WTC11 (cell line): ENCODE results near the gene RBM7. TPM values are rescaled to one million over a fixed set of nuclear protein-coding genes. Genes with fewer than 3 reads are reported as not detected.

Source experiments
- ATAC-seq: fragments of 200-7000 bp; cut with Tn5 transposase; 2 replicates; pipeline ENCODE4 v1.10.0; 2021; ENCODE audit warnings: mild to moderate bottlenecking, moderate library complexity
- CTCF ChIA-PET: fragments of 300-600 bp; sonication (Branson Sonifier 250); formaldehyde crosslinking; loops from one replicate; lab custom pipeline; 2021; ENCODE audit warnings: antibody characterized with exemption; lab: Charles Lee
- POLR2A ChIA-PET: fragments of 350-600 bp; sonication (Branson Sonifier 250); formaldehyde crosslinking; loops from one replicate; lab custom pipeline; 2021; ENCODE audit warnings: antibody characterized with exemption; lab: Charles Lee
- DNase-seq: peaks from one replicate; pipeline ENCODE4 v3.0.0; 2021; ENCODE audit warnings: low spot score
- H3K27ac Mint-ChIP-seq: 2 replicates; pipeline ENCODE4 v1.8.0; 2021; ENCODE audit warnings: mixed read lengths
- H3K27me3 Mint-ChIP-seq: 2 replicates; pipeline ENCODE4 v1.8.0; 2021; ENCODE audit warnings: low read depth, mild to moderate bottlenecking, moderate library complexity, mixed read lengths
- H3K36me3 Mint-ChIP-seq: 2 replicates; pipeline ENCODE4 v1.8.0; 2021; ENCODE audit warnings: mixed read lengths
- H3K4me1 Mint-ChIP-seq: 2 replicates; pipeline ENCODE4 v1.8.0; 2022; ENCODE audit warnings: mixed read lengths
- H3K4me3 Mint-ChIP-seq: 2 replicates; pipeline ENCODE4 v1.8.0; 2021; ENCODE audit warnings: mild to moderate bottlenecking, moderate library complexity, mixed read lengths
- H3K9me3 Mint-ChIP-seq: 2 replicates; pipeline ENCODE4 v1.8.0; 2021; ENCODE audit warnings: mixed read lengths
- ATF1 ChIP-seq: sonication (generic); formaldehyde crosslinking; IDR thresholded peaks from 2 replicates; pipeline ENCODE4 v1.8.1; 2023; ENCODE audit warnings: mild to moderate bottlenecking, moderate library complexity, missing genetic modification reagents
- CBFB ChIP-seq: sonication (generic); formaldehyde crosslinking; IDR thresholded peaks from 2 replicates; pipeline ENCODE4 v1.8.1; 2022; ENCODE audit warnings: mild to moderate bottlenecking, low read depth, missing genetic modification reagents
- CDX4 ChIP-seq: fragments of 250-450 bp; sonication (Bioruptor Pico); IDR thresholded peaks from 2 replicates; pipeline ENCODE4 v1.9.0; 2021; ENCODE audit warnings: moderate library complexity, mild to moderate bottlenecking, inconsistent platforms, borderline replicate concordance
- CREB1 ChIP-seq: sonication (generic); formaldehyde crosslinking; IDR thresholded peaks from 2 replicates; pipeline ENCODE4 v1.8.0; 2023; ENCODE audit warnings: mild to moderate bottlenecking, missing genetic modification reagents
- CREM ChIP-seq: sonication (generic); formaldehyde crosslinking; IDR thresholded peaks from 2 replicates; pipeline ENCODE4 v1.8.1; 2022; ENCODE audit warnings: mild to moderate bottlenecking, missing genetic modification reagents, moderate library complexity
- EMX1 ChIP-seq: fragments of 250-450 bp; sonication (Bioruptor Pico); IDR thresholded peaks from 2 replicates; pipeline ENCODE4 v1.8.0; 2021; ENCODE audit warnings: mild to moderate bottlenecking
- FOXK1 ChIP-seq: sonication (generic); formaldehyde crosslinking; IDR thresholded peaks from 2 replicates; pipeline ENCODE4 v1.8.0; 2022; ENCODE audit warnings: mild to moderate bottlenecking, moderate library complexity, missing genetic modification reagents
- GABPB1 ChIP-seq: sonication (generic); formaldehyde crosslinking; IDR thresholded peaks from 2 replicates; pipeline ENCODE4 v1.8.1; 2023; ENCODE audit warnings: mild to moderate bottlenecking, missing genetic modification reagents
- GTF2I ChIP-seq: fragments of 250-450 bp; sonication (Bioruptor Pico); conservative IDR thresholded peaks from 2 replicates; pipeline ENCODE4 v1.4.0; 2021; ENCODE audit warnings: mild to moderate bottlenecking
- JAZF1 ChIP-seq: fragments of 250-450 bp; sonication (Bioruptor Pico); IDR thresholded peaks from 2 replicates; pipeline ENCODE4 v1.9.0; 2021; ENCODE audit warnings: moderate library complexity, mild to moderate bottlenecking, inconsistent platforms
- JUN ChIP-seq: sonication (generic); formaldehyde crosslinking; IDR thresholded peaks from 2 replicates; pipeline ENCODE4 v1.8.0; 2023; ENCODE audit warnings: mild to moderate bottlenecking, missing genetic modification reagents
- MYBL2 ChIP-seq: sonication (generic); formaldehyde crosslinking; IDR thresholded peaks from 2 replicates; pipeline ENCODE4 v1.8.1; 2023; ENCODE audit warnings: mild to moderate bottlenecking, moderate library complexity, missing genetic modification reagents
- NFATC4 ChIP-seq: fragments of 250-450 bp; sonication (Bioruptor Pico); IDR thresholded peaks from 2 replicates; pipeline ENCODE4 v1.9.0; 2021; ENCODE audit warnings: mild to moderate bottlenecking
- NR1H2 ChIP-seq: sonication (generic); formaldehyde crosslinking; IDR thresholded peaks from 2 replicates; pipeline ENCODE4 v1.9.0; 2021; ENCODE audit warnings: mild to moderate bottlenecking, moderate library complexity, missing genetic modification reagents
- NR2C2 ChIP-seq: sonication (generic); formaldehyde crosslinking; IDR thresholded peaks from 2 replicates; pipeline ENCODE4 v1.8.0; 2022; ENCODE audit warnings: mild to moderate bottlenecking, missing genetic modification reagents
- SMAD3 ChIP-seq: sonication (generic); formaldehyde crosslinking; IDR thresholded peaks from 2 replicates; pipeline ENCODE4 v1.8.0; 2022; ENCODE audit warnings: missing genetic modification reagents, mild to moderate bottlenecking, borderline replicate concordance
- SOX15 ChIP-seq: fragments of 250-450 bp; sonication (Bioruptor Pico); IDR thresholded peaks from 2 replicates; pipeline ENCODE4 v1.9.0; 2021; ENCODE audit warnings: mild to moderate bottlenecking
- TEAD4 ChIP-seq: sonication (generic); formaldehyde crosslinking; IDR thresholded peaks from 2 replicates; pipeline ENCODE4 v1.8.0; 2022; ENCODE audit warnings: mild to moderate bottlenecking, missing genetic modification reagents
- USF1 ChIP-seq: sonication (generic); formaldehyde crosslinking; IDR thresholded peaks from 2 replicates; pipeline ENCODE4 v1.8.0; 2022; ENCODE audit warnings: mild to moderate bottlenecking, missing genetic modification reagents
- ZBTB21 ChIP-seq: sonication (generic); formaldehyde crosslinking; IDR thresholded peaks from 2 replicates; pipeline ENCODE4 v1.8.1; 2023; ENCODE audit warnings: mild to moderate bottlenecking, missing genetic modification reagents, borderline replicate concordance
- ZNF317 ChIP-seq: sonication (generic); formaldehyde crosslinking; IDR thresholded peaks from 2 replicates; pipeline ENCODE4 v1.8.1; 2023; ENCODE audit warnings: low read depth, mild to moderate bottlenecking, moderate library complexity, missing genetic modification reagents, borderline replicate concordance
- ZNF423 ChIP-seq: fragments of 250-450 bp; sonication (Bioruptor Pico); IDR thresholded peaks from 2 replicates; pipeline ENCODE4 v2.1.2; 2022; ENCODE audit warnings: mild to moderate bottlenecking, moderate library complexity
- ZNF425 ChIP-seq: fragments of 250-450 bp; sonication (Bioruptor Pico); conservative IDR thresholded peaks from 2 replicates; pipeline ENCODE4 v1.9.0; 2021; ENCODE audit warnings: mild to moderate bottlenecking
- ZNF671 ChIP-seq: fragments of 250-450 bp; sonication (Bioruptor Pico); IDR thresholded peaks from 2 replicates; pipeline ENCODE4 v1.8.0; 2021; ENCODE audit warnings: mild to moderate bottlenecking
- total RNA-seq: library from RNA; stranded (reverse); gene quantifications from 3 replicates; pipeline ENCODE4 v1.2.3, GENCODE V29; 2021

RBM7 gene
- total RNA-seq, 1 experiment from 2014 or later, result 38.1 TPM

- Mint-ChIP-seq H3K4me3 (no peak overlapping the region), H3K36me3 (peaks cover 61% of the 10 kb centered on the region), H3K27ac (no peak overlapping the region; the same call in 1 of the 2 replicates), H3K4me1 (peaks cover 21% of the 10 kb centered on the region), H3K9me3 (no peaks in the 10 kb centered on the region), H3K27me3 (no peaks in the 10 kb centered on the region)
- CTCF ChIA-PET, result no interaction called here
- DNase-seq, result no peak
- TF ChIP-seq NFATC4 (CRISPR knock-in tag) (no peak), CBFB (CRISPR knock-in tag) (no peak), ZNF425 (CRISPR knock-in tag) (no peak), ZNF423 (no peak), JUN (CRISPR knock-in tag) (no peak), ZNF671 (no peak)
- TF ChIP-seq, all 79 proteins: peak for 0
- POLR2A ChIA-PET, result no interaction called here
- no peak for ATAC-seq
These were observed 47.4 kb downstream of the RBM7 start for GRCh38 chr11:114447892-114448291.

- ATAC-seq, result no peak
- no peak for DNase-seq
- Mint-ChIP-seq H3K9me3 (no peaks in the 10 kb centered on the region), H3K4me1 (peaks cover 14% of the 10 kb centered on the region), H3K27ac (no peak overlapping the region), H3K36me3 (peaks cover 61% of the 10 kb centered on the region)
- CTCF ChIA-PET, result no interaction called here
- POLR2A ChIA-PET, result no interaction called here
- no peak for TF ChIP-seq CDX4 (CRISPR knock-in tag)
- no peak for TF ChIP-seq USF1
- no peak for TF ChIP-seq FOXK1 (CRISPR knock-in tag)
- no peak for TF ChIP-seq CREM (CRISPR knock-in tag)
- TF ChIP-seq MYBL2 (CRISPR knock-in tag), result no peak
- TF ChIP-seq GTF2I (CRISPR knock-in tag), result no peak
- TF ChIP-seq ZNF317 (CRISPR knock-in tag), result no peak
- no peak for TF ChIP-seq ZBTB21 (CRISPR knock-in tag)
- no peak for TF ChIP-seq ZNF671
- TF ChIP-seq SMAD3 (CRISPR knock-in tag), result no peak
- TF ChIP-seq ATF1 (CRISPR knock-in tag), result no peak
- no peak for TF ChIP-seq ZNF425 (CRISPR knock-in tag)
- TF ChIP-seq GABPB1 (CRISPR knock-in tag), result no peak
- TF ChIP-seq NR1H2 (CRISPR knock-in tag), result no peak
- TF ChIP-seq TEAD4 (CRISPR knock-in tag), result no peak
- no peak for TF ChIP-seq JAZF1 (CRISPR knock-in tag)
- no peak for TF ChIP-seq EMX1 (CRISPR knock-in tag)
- no peak for TF ChIP-seq NR2C2 (CRISPR knock-in tag)
- TF ChIP-seq CREB1 (CRISPR knock-in tag), result no peak
- no peak for TF ChIP-seq SOX15 (CRISPR knock-in tag)
- TF ChIP-seq, all 79 proteins: peak for 0
- H3K4me3 Mint-ChIP-seq, result no peak overlapping the region
- H3K27me3 Mint-ChIP-seq, result no peaks in the 10 kb centered on the region
These were observed 48.5 kb downstream of the RBM7 start for GRCh38 chr11:114448749-114449482.
